Measurements from ENCODE around the gene CMTM7. TPM values are rescaled to one million over a fixed set of nuclear protein-coding genes. Genes with fewer than 3 reads are reported as not detected.

CMTM7 gene
- total and polyA plus RNA-seq, 10 of the 15 experiments (the other 5 are each of a cell fraction or from before 2014, with no cell fraction given), result 3.7 to 36.4 (median 14.7) TPM

- TF ChIP-seq E2F8 (IDR thresholded peaks at IDR 0.05; ENCODE audit: low read depth, partially characterized antibody), result no peak
- TF ChIP-seq TCF3 (IDR thresholded peaks at IDR 0.05; ENCODE audit: borderline replicate concordance, insufficient read depth, low read depth, low read length), result peak; percentile 74; the same call in 1 of the 2 replicates
- TF ChIP-seq ETV6 (conservative IDR thresholded peaks at IDR 0.05 in 1 of 2, IDR thresholded peaks at IDR 0.05 in 1 of 2; ENCODE audit: borderline replicate concordance in 1 of 2, low read depth in 1 of 2), result no peak
- TF ChIP-seq NFYA (IDR thresholded peaks at IDR 0.05; ENCODE audit: borderline replicate concordance, low read depth, low read length), result no peak
- no peak for TF ChIP-seq PAX8 (IDR thresholded peaks at IDR 0.05)
- TF ChIP-seq CTCF (IDR thresholded peaks at IDR 0.05 in 2 of 3, conservative IDR thresholded peaks at IDR 0.05 in 1 of 3; ENCODE audit: control insufficient read depth in 2 of 3, extremely low read depth in 1 of 3, insufficient read depth in 1 of 3, low read depth in 3 of 3, low read length in 3 of 3), result no peak
- no peak for TF ChIP-seq SREBF1 (IDR thresholded peaks at IDR 0.05; ENCODE audit: low read length)
- no peak for TF ChIP-seq MYB (IDR thresholded peaks at IDR 0.05; ENCODE audit: borderline replicate concordance, low read depth, low read length)
- TF ChIP-seq SMARCA5 (IDR thresholded peaks at IDR 0.05), result no peak; the same call in 1 of the 2 replicates
- no peak for TF ChIP-seq SIX5 (IDR thresholded peaks at IDR 0.05; ENCODE audit: low read depth, low read length, severe bottlenecking)
- peak; percentile 90; the same call in 1 of the 2 replicates for TF ChIP-seq TCF12 (IDR thresholded peaks at IDR 0.05; ENCODE audit: low read depth, low read length)
- TF ChIP-seq PBX3 (IDR thresholded peaks at IDR 0.05; ENCODE audit: insufficient replicate concordance, low read depth, low read length), result no peak
- no peak for TF ChIP-seq E2F4 (IDR thresholded peaks at IDR 0.05; ENCODE audit: low read depth, low read length)
- no peak for TF ChIP-seq JUND (IDR thresholded peaks at IDR 0.05; ENCODE audit: low read depth, low read length)
- TF ChIP-seq ZZZ3 (IDR thresholded peaks at IDR 0.05; ENCODE audit: control insufficient read depth, insufficient read length, low read depth), result no peak
- TF ChIP-seq POLR2A (IDR thresholded peaks at IDR 0.05; ENCODE audit: low read depth, low read length), result no peak
- TF ChIP-seq ZBED1 (IDR thresholded peaks at IDR 0.05; ENCODE audit: borderline replicate concordance), result no peak
- TF ChIP-seq ZSCAN29 (IDR thresholded peaks at IDR 0.05), result no peak
- no peak for TF ChIP-seq BMI1 (IDR thresholded peaks at IDR 0.05; ENCODE audit: borderline replicate concordance)
- peak; percentile 64 for TF ChIP-seq IKZF1 (conservative IDR thresholded peaks at IDR 0.05)
- peak; percentile 40; the same call in 1 of the 2 replicates for TF ChIP-seq FOXM1 (IDR thresholded peaks at IDR 0.05; ENCODE audit: low read depth, low read length)
- TF ChIP-seq SMC3 (IDR thresholded peaks at IDR 0.05; ENCODE audit: borderline replicate concordance, low read length), result no peak
- no peak for TF ChIP-seq TAF1 (IDR thresholded peaks at IDR 0.05; ENCODE audit: borderline replicate concordance, low read depth, low read length)
- no peak for TF ChIP-seq YY1 (IDR thresholded peaks at IDR 0.05; ENCODE audit: low read depth, low read length)
- TF ChIP-seq IRF4 (IDR thresholded peaks at IDR 0.05; ENCODE audit: low read depth, low read length), result no peak
- TF ChIP-seq NBN (IDR thresholded peaks at IDR 0.05), result no peak
- no peak for TF ChIP-seq KDM1A (IDR thresholded peaks at IDR 0.05; ENCODE audit: borderline replicate concordance)
These were observed 45.1 kb downstream of the CMTM7 start (continued) for GRCh38 chr3:32436816-32437189.
